Breast epithelium (tissue), 4 donors: ENCODE data around the gene PARP2. TPM values are rescaled to one million over a fixed set of nuclear protein-coding genes. Genes with fewer than 3 reads are reported as not detected.

Experiments
- DNase-seq, 2 donors: peaks; one replicate each; pipeline ENCODE4 v3.0.0-alpha.2; 2019; ENCODE audit warnings: low spot score in 2 of 2
- H3K27ac ChIP-seq, 2 donors: fragments of 200-600 bp; sonication (generic) in 1 of 2; one replicate each; pipeline ENCODE4 v1.5.1; 2016 to 2019; ENCODE audit warnings: mild to moderate bottlenecking in 1 of 2
- H3K27me3 ChIP-seq, 2 donors: fragments of 200-600 bp; sonication (generic) in 1 of 2; one replicate each; pipeline versions ENCODE4 v1.5.1 to v1.6.0; 2017 to 2019; ENCODE audit warnings: control low read depth in 1 of 2, mild to moderate bottlenecking in 1 of 2
- H3K36me3 ChIP-seq: fragments of 200-600 bp; one replicate; pipeline ENCODE4 v1.5.1; 2019
- H3K4me1 ChIP-seq, 2 donors: fragments of 200-600 bp; sonication (generic); one replicate each; pipeline ENCODE4 v1.5.1; 2016 to 2019; ENCODE audit warnings: control low read depth in 1 of 2
- H3K4me3 ChIP-seq, 3 donors: fragments of 200-600 bp; sonication (generic); 1 replicate in 2 of 3; 2 replicates in 1 of 3; pipeline ENCODE4 v1.5.1; 2016 to 2019; ENCODE audit warnings: mild to moderate bottlenecking in 3 of 3, moderate library complexity in 2 of 3
- H3K9me3 ChIP-seq, 2 donors: fragments of 200-600 bp; sonication (generic) in 1 of 2; one replicate each; pipeline ENCODE4 v1.5.1; 2016 to 2019; ENCODE audit warnings: control low read depth in 1 of 2
- POLR2A ChIP-seq: fragments of 450-650 bp; IDR thresholded peaks from one replicate; pipeline ENCODE4 v1.6.1; 2016; ENCODE audit warnings: antibody characterized with exemption, mild to moderate bottlenecking, moderate library complexity
- POLR2AphosphoS5 ChIP-seq, 3 donors: sonication (generic); formaldehyde crosslinking; IDR thresholded peaks; one replicate each; pipeline ENCODE4 v1.6.1; 2017; ENCODE audit warnings: antibody characterized with exemption in 3 of 3
- intact Hi-C: fragments of 100-400 bp; cut with DNase I; formaldehyde crosslinking; loops from one replicate; pipeline ENCODE4 v1.15.1; 2023; ENCODE audit warnings: low total_unique reads
- total RNA-seq, 3 donors: library from RNA; depleted of rRNA; stranded (reverse); fragments of >200 nt; gene quantifications; one replicate each; pipeline ENCODE4 v1.1.0, GENCODE V29; 2016
- TF ChIP-seq, protein P1 (sequence below), 3 donors: fragments of 450-650 bp; IDR thresholded peaks; one replicate each; pipeline ENCODE4 v1.5.1; 2016 to 2017; ENCODE audit warnings: antibody characterized with exemption in 3 of 3, mild to moderate bottlenecking in 3 of 3, moderate library complexity in 3 of 3

Gene PARP2
- total RNA-seq, 3 donors from 2014 or later = 14.7 to 20.0 (median 17.9) TPM

DNA sequence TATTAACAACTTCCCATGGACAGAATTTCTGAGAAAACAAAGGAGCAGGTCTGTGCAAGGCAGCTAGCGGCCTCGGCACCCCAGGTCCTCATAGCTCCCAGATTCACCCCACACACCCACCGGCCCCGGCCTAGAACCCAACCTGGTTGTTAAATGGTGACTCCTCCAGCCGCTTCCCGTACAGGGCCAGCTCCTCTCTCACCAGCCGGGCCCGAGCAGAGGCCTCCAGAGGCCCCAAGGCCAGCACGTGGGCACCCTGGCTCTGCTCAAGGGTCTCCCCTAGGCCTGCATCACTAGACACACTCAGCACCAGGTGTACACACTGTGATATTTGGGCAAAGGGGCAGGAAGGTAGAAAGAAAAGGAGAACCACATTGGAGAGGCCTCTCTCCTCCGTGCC lies 39.6 kb downstream of the PARP2 start:
- Histone ChIP-seq H3K27me3 (no peaks in the 10 kb centered on the region), H3K36me3 (peaks cover 56% of the 10 kb centered on the region), H3K9me3 (no peaks in the 10 kb centered on the region), H3K4me1 (no peaks in the 10 kb centered on the region), H3K27ac (no peak overlapping the region), H3K4me3 (no peak overlapping the region)
- DNase-seq = no peak
- TF ChIP-seq POLR2A = no peak
- TF ChIP-seq, protein P1, sequence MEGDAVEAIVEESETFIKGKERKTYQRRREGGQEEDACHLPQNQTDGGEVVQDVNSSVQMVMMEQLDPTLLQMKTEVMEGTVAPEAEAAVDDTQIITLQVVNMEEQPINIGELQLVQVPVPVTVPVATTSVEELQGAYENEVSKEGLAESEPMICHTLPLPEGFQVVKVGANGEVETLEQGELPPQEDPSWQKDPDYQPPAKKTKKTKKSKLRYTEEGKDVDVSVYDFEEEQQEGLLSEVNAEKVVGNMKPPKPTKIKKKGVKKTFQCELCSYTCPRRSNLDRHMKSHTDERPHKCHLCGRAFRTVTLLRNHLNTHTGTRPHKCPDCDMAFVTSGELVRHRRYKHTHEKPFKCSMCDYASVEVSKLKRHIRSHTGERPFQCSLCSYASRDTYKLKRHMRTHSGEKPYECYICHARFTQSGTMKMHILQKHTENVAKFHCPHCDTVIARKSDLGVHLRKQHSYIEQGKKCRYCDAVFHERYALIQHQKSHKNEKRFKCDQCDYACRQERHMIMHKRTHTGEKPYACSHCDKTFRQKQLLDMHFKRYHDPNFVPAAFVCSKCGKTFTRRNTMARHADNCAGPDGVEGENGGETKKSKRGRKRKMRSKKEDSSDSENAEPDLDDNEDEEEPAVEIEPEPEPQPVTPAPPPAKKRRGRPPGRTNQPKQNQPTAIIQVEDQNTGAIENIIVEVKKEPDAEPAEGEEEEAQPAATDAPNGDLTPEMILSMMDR (IDR thresholded peaks at IDR 0.05) = no peak
- TF ChIP-seq POLR2AphosphoS5 (IDR thresholded peaks at IDR 0.05) = no peak
- intact Hi-C loops = no loop called here

DNA sequence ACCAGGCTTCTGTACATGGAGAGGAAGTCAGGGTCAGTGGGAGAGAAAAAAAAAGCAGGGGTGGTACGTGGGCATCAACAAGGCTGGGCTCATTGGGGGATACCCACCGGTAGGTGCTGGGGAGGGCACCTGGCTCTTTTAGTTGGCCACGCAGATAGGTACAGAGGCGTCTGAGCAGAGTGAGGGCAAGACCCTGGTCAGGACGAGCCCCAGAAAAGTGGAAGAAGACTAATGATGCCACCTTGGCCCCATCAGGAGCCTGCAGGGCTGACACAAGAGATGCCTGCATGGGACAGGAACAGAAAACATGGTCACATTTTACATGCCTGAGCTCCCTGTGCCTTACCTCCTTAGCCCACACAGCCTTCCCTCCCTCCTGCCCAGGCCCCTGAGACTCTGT lies 40.2 kb downstream of the PARP2 start:
- TF ChIP-seq POLR2A (no peak), POLR2AphosphoS5 (IDR thresholded peaks at IDR 0.05) (no peak)
- TF ChIP-seq, protein P1 (IDR thresholded peaks at IDR 0.05) = no peak
- Histone ChIP-seq H3K27ac (no peak overlapping the region), H3K4me3 (no peak overlapping the region), H3K4me1 (no peaks in the 10 kb centered on the region), H3K27me3 (no peaks in the 10 kb centered on the region), H3K36me3 (peaks cover 51% of the 10 kb centered on the region), H3K9me3 (no peaks in the 10 kb centered on the region)
- no peak for DNase-seq
- intact Hi-C loops = no loop called here

DNA sequence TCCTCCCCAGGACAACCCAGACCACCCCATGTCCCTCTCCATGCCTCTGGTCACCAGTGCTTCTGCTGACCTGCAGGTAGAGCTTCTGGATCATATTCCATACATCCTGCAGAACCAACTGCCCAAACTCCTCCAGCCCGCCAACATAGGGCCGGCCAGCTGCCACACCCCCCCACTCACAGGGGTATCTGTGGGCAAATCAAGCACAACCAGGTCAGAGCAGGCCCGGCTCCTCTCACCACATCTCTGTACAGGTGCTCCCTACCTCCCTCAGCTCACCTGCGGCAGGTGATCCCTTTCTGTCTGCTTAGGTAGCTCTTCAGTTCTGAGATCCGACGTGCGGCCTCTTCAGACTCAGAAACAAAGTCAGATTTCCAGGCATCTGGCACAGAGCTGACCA lies 40.9 kb downstream of the PARP2 start:
- intact Hi-C loops = no loop called here
- TF ChIP-seq POLR2A = no peak
- no peak for TF ChIP-seq POLR2AphosphoS5 (IDR thresholded peaks at IDR 0.05)
- TF ChIP-seq, protein P1 (IDR thresholded peaks at IDR 0.05) = no peak
- no peak for DNase-seq
- Histone ChIP-seq H3K36me3 (peaks cover 50% of the 10 kb centered on the region), H3K4me1 (no peaks in the 10 kb centered on the region), H3K4me3 (no peak overlapping the region), H3K9me3 (no peaks in the 10 kb centered on the region), H3K27ac (no peak overlapping the region), H3K27me3 (no peaks in the 10 kb centered on the region)

DNA sequence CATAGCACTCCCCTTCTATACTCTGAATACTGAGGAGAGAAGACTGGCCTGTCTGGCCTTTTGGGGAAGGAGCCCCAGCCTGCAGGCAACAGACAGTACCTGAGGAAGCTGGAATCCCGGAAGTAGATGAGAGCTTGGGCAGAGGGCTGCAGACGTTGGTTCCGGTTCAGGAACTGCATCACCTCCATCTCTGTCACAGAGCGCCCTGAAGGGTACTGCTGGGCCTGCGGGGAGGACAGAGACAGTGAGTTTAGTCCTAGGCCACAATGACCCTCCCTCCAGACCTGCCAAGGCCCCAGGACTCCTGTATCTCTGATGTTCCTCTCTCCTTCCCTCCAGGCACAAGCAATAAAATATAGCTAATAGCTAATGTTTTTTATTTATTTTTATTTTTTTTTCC lies 41.5 kb downstream of the PARP2 start:
- TF ChIP-seq POLR2A (no peak), POLR2AphosphoS5 (IDR thresholded peaks at IDR 0.05) (no peak)
- TF ChIP-seq, protein P1 (IDR thresholded peaks at IDR 0.05) = no peak
- Histone ChIP-seq H3K36me3 (peaks cover 46% of the 10 kb centered on the region), H3K4me3 (no peak overlapping the region), H3K9me3 (no peaks in the 10 kb centered on the region), H3K27ac (no peak overlapping the region), H3K27me3 (no peaks in the 10 kb centered on the region), H3K4me1 (no peaks in the 10 kb centered on the region)
- no peak for DNase-seq
- intact Hi-C loops = no loop called here

DNA sequence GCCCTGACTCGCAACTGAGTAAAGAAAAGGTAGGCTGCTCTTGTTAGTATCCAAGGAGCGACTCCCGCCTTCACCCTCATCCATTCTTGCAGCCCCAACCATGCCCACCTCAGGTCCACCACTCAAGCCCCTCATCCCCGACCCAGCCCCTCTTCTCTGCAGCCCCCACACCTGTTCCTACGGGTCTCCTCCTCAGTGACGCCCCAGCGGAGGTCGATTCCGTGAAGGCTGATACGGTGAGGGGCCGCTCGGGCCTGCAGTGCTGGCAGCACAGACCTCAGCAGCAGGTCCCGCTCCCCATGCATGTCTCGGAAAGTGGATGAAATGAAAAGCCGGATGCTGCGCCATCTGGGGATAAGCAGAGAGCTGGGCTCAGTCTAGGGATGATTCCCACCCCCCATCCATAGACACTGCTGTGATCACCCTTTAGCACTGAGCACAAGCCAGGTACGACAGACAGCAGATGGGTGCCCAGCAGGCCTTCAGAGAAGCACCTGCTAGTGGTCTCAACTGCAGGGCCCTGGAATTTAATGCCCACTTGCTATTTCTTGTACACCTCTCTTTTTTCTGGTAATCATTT lies 42.9 kb downstream of the PARP2 start:
- no peaks in the 10 kb centered on the region for H3K9me3 ChIP-seq
- no peak for DNase-seq
- intact Hi-C loops = no loop called here

More for the DNA sequence above, 42.9 kb downstream of the PARP2 start:
- Histone ChIP-seq H3K27me3 (no peaks in the 10 kb centered on the region), H3K4me1 (no peaks in the 10 kb centered on the region), H3K36me3 (peaks cover 50% of the 10 kb centered on the region), H3K4me3 (no peak overlapping the region), H3K27ac (no peak overlapping the region)
- TF ChIP-seq, protein P1 (IDR thresholded peaks at IDR 0.05) = no peak
- TF ChIP-seq POLR2A = no peak
- TF ChIP-seq POLR2AphosphoS5 (IDR thresholded peaks at IDR 0.05) = no peak
